HepG2 (cell line): ENCODE measurements around the gene MBD4. TPM values are rescaled to one million over a fixed set of nuclear protein-coding genes. Genes with fewer than 3 reads are reported as not detected.

Source experiments
- CCAR2 ChIP-seq: fragments of 200-400 bp; formaldehyde crosslinking; optimal IDR thresholded peaks from 2 replicates; pipeline ENCODE3; 2018; ENCODE audit warnings: low read depth, mild to moderate bottlenecking, low read length, moderate library complexity
- DMTF1 ChIP-seq: sonication (generic); formaldehyde crosslinking; IDR thresholded peaks from 2 replicates; pipeline ENCODE4 v1.4.0; 2020; ENCODE audit warnings: mild to moderate bottlenecking, missing genetic modification reagents
- ELF4 ChIP-seq: sonication (generic); formaldehyde crosslinking; IDR thresholded peaks from 2 replicates; pipeline ENCODE4 v1.5.0; 2020; ENCODE audit warnings: missing genetic modification reagents, mild to moderate bottlenecking, moderate library complexity, borderline replicate concordance
- FOXA1 ChIP-seq, 2 experiments: fragments of 450-650 bp in 1 of 2; sonication (generic) in 1 of 2; formaldehyde crosslinking in 1 of 2; IDR thresholded peaks; 2 replicates each; pipeline versions ENCODE4 v1.4.0 to v1.6.1; 2016 to 2020; ENCODE audit warnings: missing genetic modification reagents in 1 of 2
- GATAD1 ChIP-seq: IDR thresholded peaks from 2 replicates; pipeline ENCODE4 v1.6.1; 2016; ENCODE audit warnings: missing genetic modification reagents, missing compliant biosample characterization
- HOMEZ ChIP-seq: IDR thresholded peaks from 2 replicates; pipeline ENCODE4 v1.6.1; 2016; ENCODE audit warnings: low read depth
- MXD1 ChIP-seq: sonication (generic); formaldehyde crosslinking; IDR thresholded peaks from 2 replicates; pipeline ENCODE4 v1.4.0; 2020; ENCODE audit warnings: mild to moderate bottlenecking, missing genetic modification reagents
- MXI1 ChIP-seq: IDR thresholded peaks from 3 replicates; pipeline ENCODE4 v1.6.1; 2012; ENCODE audit warnings: low read depth, low read length, inconsistent platforms, borderline replicate concordance
- NFAT5 ChIP-seq: sonication (generic); formaldehyde crosslinking; IDR thresholded peaks from 2 replicates; pipeline ENCODE4 v1.4.0; 2020; ENCODE audit warnings: missing genetic modification reagents
- NFKB2 ChIP-seq: sonication (generic); formaldehyde crosslinking; IDR thresholded peaks from 2 replicates; pipeline ENCODE4 v1.4.0; 2020; ENCODE audit warnings: missing genetic modification reagents, borderline replicate concordance
- POLR2A ChIP-seq, 2 experiments: IDR thresholded peaks; 2 replicates each; pipeline ENCODE4 v1.6.1; 2011; ENCODE audit warnings: low read depth in 2 of 2, low read length in 2 of 2, mild to moderate bottlenecking in 1 of 2, moderate library complexity in 1 of 2; ENCODE audit not compliant: insufficient read depth in 1 of 2
- RARA ChIP-seq: IDR thresholded peaks from 2 replicates; pipeline ENCODE4 v1.6.1; 2016; ENCODE audit warnings: missing genetic modification reagents, missing compliant biosample characterization
- REPIN1 ChIP-seq: sonication (generic); formaldehyde crosslinking; IDR thresholded peaks from 2 replicates; pipeline ENCODE4 v1.8.0; 2022; ENCODE audit warnings: missing genetic modification reagents, low read depth, mild to moderate bottlenecking, borderline replicate concordance
- SP1 ChIP-seq, 2 experiments: fragments of 450-650 bp in 1 of 2; sonication (generic) in 1 of 2; formaldehyde crosslinking in 1 of 2; IDR thresholded peaks; 2 replicates each; pipeline versions ENCODE4 v1.4.0 to v1.6.1; 2016 to 2020; ENCODE audit warnings: missing genetic modification reagents in 1 of 2
- SP4 ChIP-seq: sonication (generic); formaldehyde crosslinking; IDR thresholded peaks from 2 replicates; pipeline ENCODE4 v1.8.1; 2023; ENCODE audit warnings: mild to moderate bottlenecking, missing genetic modification reagents
- SP5 ChIP-seq: IDR thresholded peaks from 2 replicates; pipeline ENCODE4 v1.6.1; 2016; ENCODE audit warnings: low read depth, borderline replicate concordance
- TBX2 ChIP-seq: sonication (generic); formaldehyde crosslinking; IDR thresholded peaks from 2 replicates; pipeline ENCODE4 v1.5.0; 2020; ENCODE audit warnings: missing genetic modification reagents, mild to moderate bottlenecking, borderline replicate concordance
- ZNF33A ChIP-seq: sonication (generic); formaldehyde crosslinking; IDR thresholded peaks from 2 replicates; pipeline ENCODE4 v1.5.1; 2020; ENCODE audit warnings: missing genetic modification reagents, mild to moderate bottlenecking, moderate library complexity, borderline replicate concordance
- ZNF354B ChIP-seq: sonication (generic); formaldehyde crosslinking; IDR thresholded peaks from 2 replicates; pipeline ENCODE4 v1.8.0; 2022; ENCODE audit warnings: mild to moderate bottlenecking, missing genetic modification reagents
- ZNF543 ChIP-seq: sonication (generic); formaldehyde crosslinking; IDR thresholded peaks from 2 replicates; pipeline ENCODE4 v1.4.0; 2020; ENCODE audit warnings: mild to moderate bottlenecking, missing genetic modification reagents
- polyA plus RNA-seq, 8 experiments: library from polyadenylated mRNA; depleted of rRNA in 3 of 8; stranded (reverse) in 7 of 8; unstranded in 1 of 8; fragments of >200 nt; fragmentation: Illumina TruSeq in 4 of 8; extraction: Trizol in 4 of 8; gene quantifications; 2 replicates each; pipeline versions ENCODE4 v1.2.1 to v1.2.3, GENCODE V29; 2011 to 2016; ENCODE audit warnings: low read depth in 4 of 8, missing spikeins in 1 of 8, mixed read lengths in 1 of 8; ENCODE audit not compliant: insufficient read depth in 1 of 8
- total RNA-seq, 5 experiments: library from RNA; depleted of rRNA; stranded (reverse); fragments of >200 nt; fragmentation: Illumina TruSeq; extraction: Trizol; gene quantifications; 2 replicates each; pipeline ENCODE4 v1.2.3, GENCODE V29; 2016; ENCODE audit warnings: low read depth in 1 of 5

The MBD4 gene
- total and polyA plus RNA-seq, 2 of the 13 experiments (the other 11 are each of a cell fraction or from before 2014, with no cell fraction given), result 14.9 to 25.3 TPM

- TF ChIP-seq ZNF354B (CRISPR knock-in tag) (no peak), NFKB2 (no peak), HOMEZ (CRISPR knock-in tag) (0 out of 2 replicates have a peak, but pooled peaks have one; percentile 36), POLR2A (IDR thresholded peaks at IDR 0.05; ENCODE audit: insufficient read depth in 1 of 2, low read depth in 2 of 2, low read length in 2 of 2) (peak in 1 of 2 experiments; percentile 47; a peak in 3 of 4 replicates), MXI1 (peak; percentile 95; the same call in 2 of the 3 replicates), MXD1 (CRISPR knock-in tag) (no peak), FOXA1 (IDR thresholded peaks at IDR 0.05) (no peak), FOXA1 (CRISPR knock-in tag; IDR thresholded peaks at IDR 0.05) (no peak), NFAT5 (peak; percentile 60; the same call in 1 of the 2 replicates), GATAD1 (CRISPR knock-in tag) (peak; percentile 31; the same call in 1 of the 2 replicates), RARA (CRISPR knock-in tag) (no peak), DMTF1 (CRISPR knock-in tag) (no peak), ZNF33A (CRISPR knock-in tag) (no peak), CCAR2 (no peak), REPIN1 (CRISPR knock-in tag) (0 out of 2 replicates have a peak, but pooled peaks have one; percentile 21), SP1 (IDR thresholded peaks at IDR 0.05) (no peak), SP1 (CRISPR knock-in tag; IDR thresholded peaks at IDR 0.05) (peak; percentile 61; the same call in 1 of the 2 replicates), ELF4 (CRISPR knock-in tag) (no peak), TBX2 (CRISPR knock-in tag) (peak; percentile 65; the same call in 1 of the 2 replicates), SP5 (peak; percentile 59; the same call in 1 of the 2 replicates), SP4 (CRISPR knock-in tag) (0 out of 2 replicates have a peak, but pooled peaks have one; percentile 59), ZNF543 (0 out of 2 replicates have a peak, but pooled peaks have one; percentile 39)
Measured at GRCh38 chr3:129428376-129429079, 11.2 kb downstream of the MBD4 start, which contains the start of gene EFCAB12 (continued).
